Frontal cortex (tissue), 4 donors: Measurements from ENCODE around the gene MSX1. TPM values are rescaled to one million over a fixed set of nuclear protein-coding genes. Genes with fewer than 3 reads are reported as not detected.
"Not testable (repeated sequence)": the region's sequence is repeated elsewhere in the genome, so short reads cannot be mapped to it uniquely, and the experiment has no call there.

ENCODE experiments used
- DNase-seq, 2 donors: peaks; one replicate each; pipeline ENCODE4 v3.0.0; 2012; ENCODE audit warnings: low spot score in 2 of 2
- FAIRE-seq: peaks from 2 replicates; lab custom pipeline; 2012; peaks lifted over from hg19 to GRCh38; lab: Jason Lieb, UNC
- total RNA-seq: library from RNA; depleted of rRNA; stranded (reverse); fragments of >200 nt; gene quantifications from one replicate; pipeline ENCODE4 v1.2.3, GENCODE V29; 2014
- donor health status: control.
- donor health status: control.
- donor health status: control.

Gene MSX1
- total RNA-seq: 2.9 TPM

- FAIRE-seq (no peak), DNase-seq (peak; percentile 95 to 97)
Observed at GRCh38 chr4:4859325-4859798, at the start of gene MSX1. MSX1 (plus strand) TSS chr4:4859665; CDS start chr4:4859900, 235 bp downstream.

- FAIRE-seq: no peak
- no peak for DNase-seq
Observed at GRCh38 chr4:4810092-4810774, 49.2 kb upstream of the MSX1 start.

GRCh38 chr4:4810778-4811177, 48.7 kb upstream of the MSX1 start:
- DNase-seq: no peak
- no peak for FAIRE-seq

GRCh38 chr4:4812145-4812794, 47.2 kb upstream of the MSX1 start:
- no peak for DNase-seq
- FAIRE-seq: no peak

GRCh38 chr4:4818415-4819212, 40.9 kb upstream of the MSX1 start:
- DNase-seq (no peak), FAIRE-seq (no peak)

GRCh38 chr4:4819213-4819606, 40.3 kb upstream of the MSX1 start:
- DNase-seq (no peak), FAIRE-seq (no peak)

- DNase-seq: peak; percentile 63 to 70
- FAIRE-seq: no peak
Observed at GRCh38 chr4:4820261-4820660, 39.2 kb upstream of the MSX1 start.

GRCh38 chr4:4820739-4821138, 38.7 kb upstream of the MSX1 start:
- FAIRE-seq (no peak), DNase-seq (no peak)

GRCh38 chr4:4821577-4821976, 37.9 kb upstream of the MSX1 start:
- no peak for FAIRE-seq
- DNase-seq: no peak

GRCh38 chr4:4822286-4822685, 37.2 kb upstream of the MSX1 start:
- DNase-seq, FAIRE-seq: not testable (repeated sequence)

- FAIRE-seq: no peak
- DNase-seq: no peak
Observed at GRCh38 chr4:4823621-4824162, 35.8 kb upstream of the MSX1 start.

GRCh38 chr4:4824232-4824631, 35.2 kb upstream of the MSX1 start:
- DNase-seq (no peak), FAIRE-seq (no peak)

GRCh38 chr4:4825431-4825830, 34.0 kb upstream of the MSX1 start:
- DNase-seq (no peak), FAIRE-seq (no peak)

GRCh38 chr4:4829837-4830236, 29.6 kb upstream of the MSX1 start:
- DNase-seq (no peak), FAIRE-seq (no peak)

- FAIRE-seq (no peak), DNase-seq (no peak)
Observed at GRCh38 chr4:4831266-4831665, 28.2 kb upstream of the MSX1 start.

GRCh38 chr4:4831825-4832224, 27.6 kb upstream of the MSX1 start:
- no peak for FAIRE-seq
- no peak for DNase-seq

GRCh38 chr4:4836044-4836443, 23.4 kb upstream of the MSX1 start:
- DNase-seq (no peak), FAIRE-seq (no peak)

GRCh38 chr4:4837316-4837715, 22.1 kb upstream of the MSX1 start:
- no peak for FAIRE-seq
- no peak for DNase-seq

- no peak for FAIRE-seq
- DNase-seq: no peak
Observed at GRCh38 chr4:4838051-4838935, 21.2 kb upstream of the MSX1 start.
